Esophagus squamous epithelium (tissue), 4 donors: ENCODE data around the gene EFNB1.

Experiments used
- CTCF ChIP-seq, 6 experiments: fragments of 450-650 bp in 4 of 6; fragments of 200-600 bp in 2 of 6; sonication (generic) in 2 of 6; IDR thresholded peaks; one replicate each; pipeline ENCODE4 v1.5.1; 2016 to 2019; ENCODE audit warnings: antibody characterized with exemption in 6 of 6, mild to moderate bottlenecking in 4 of 6, moderate library complexity in 4 of 6
- POLR2A ChIP-seq, 4 donors: fragments of 450-650 bp; IDR thresholded peaks; one replicate each; pipeline ENCODE4 v1.6.1; 2017; ENCODE audit warnings: antibody characterized with exemption in 4 of 4, mild to moderate bottlenecking in 4 of 4, moderate library complexity in 3 of 4

DNA sequence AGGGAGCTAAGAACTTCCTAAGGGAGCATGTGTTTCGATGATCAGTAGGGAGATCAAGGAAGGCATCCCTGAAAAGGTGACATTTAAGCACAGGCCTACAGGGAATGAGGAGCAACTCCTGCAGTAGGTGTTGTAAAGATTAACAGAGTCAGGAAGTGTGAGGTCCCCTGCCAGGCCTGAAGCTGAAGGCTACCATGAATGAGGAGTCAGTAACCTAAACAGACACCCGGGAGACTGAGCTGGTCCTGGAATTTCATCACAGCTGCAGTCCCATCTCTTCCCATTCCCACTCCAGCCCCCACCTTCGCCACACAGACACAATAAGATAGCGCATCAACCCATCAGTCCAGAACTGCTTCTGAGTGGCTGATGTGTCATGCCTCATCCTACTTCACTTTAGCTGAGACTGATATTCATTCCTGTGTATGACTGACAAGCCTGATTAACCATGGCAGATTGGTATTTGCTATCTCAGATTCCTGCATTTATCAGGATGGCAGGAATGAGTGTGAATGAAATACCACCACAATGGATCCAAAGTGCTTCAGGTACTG is 27.0 kb upstream of the EFNB1 start:
- TF ChIP-seq CTCF (IDR thresholded peaks at IDR 0.05): no peak
- TF ChIP-seq POLR2A (IDR thresholded peaks at IDR 0.05): no peak
